OCI-LY3 (cell line): ENCODE data around the gene PAX2.

Experiments used
- CTCF ChIP-seq: fragments of 200-600, 300-600 bp; sonication (generic); IDR thresholded peaks from 2 replicates; pipeline ENCODE4 v1.5.1; 2014; ENCODE audit warnings: antibody characterized with exemption, low read length, low read depth
- EZH2phosphoT487 ChIP-seq: fragments of 200-600 bp; shearing (Covaris generic); IDR thresholded peaks from 2 replicates; pipeline ENCODE4 v1.6.1; 2018; ENCODE audit warnings: antibody characterized with exemption, mixed run types, low read depth

- TF ChIP-seq CTCF (no peak), EZH2phosphoT487 (no peak)
Measured at GRCh38 chr10:100812978-100813377, 67.6 kb downstream of the PAX2 start.
